T-helper 22 cell (primary cell): ENCODE data around the gene RCSD1.
"Not testable (repeated sequence)": the region's sequence is repeated elsewhere in the genome, so short reads cannot be mapped to it uniquely, and the experiment has no call there.

Experiments used
- DNase-seq: peaks from one replicate; pipeline ENCODE4 v3.0.0-alpha.2; 2020; ENCODE audit warnings: low read depth

Gene RCSD1

DNA sequence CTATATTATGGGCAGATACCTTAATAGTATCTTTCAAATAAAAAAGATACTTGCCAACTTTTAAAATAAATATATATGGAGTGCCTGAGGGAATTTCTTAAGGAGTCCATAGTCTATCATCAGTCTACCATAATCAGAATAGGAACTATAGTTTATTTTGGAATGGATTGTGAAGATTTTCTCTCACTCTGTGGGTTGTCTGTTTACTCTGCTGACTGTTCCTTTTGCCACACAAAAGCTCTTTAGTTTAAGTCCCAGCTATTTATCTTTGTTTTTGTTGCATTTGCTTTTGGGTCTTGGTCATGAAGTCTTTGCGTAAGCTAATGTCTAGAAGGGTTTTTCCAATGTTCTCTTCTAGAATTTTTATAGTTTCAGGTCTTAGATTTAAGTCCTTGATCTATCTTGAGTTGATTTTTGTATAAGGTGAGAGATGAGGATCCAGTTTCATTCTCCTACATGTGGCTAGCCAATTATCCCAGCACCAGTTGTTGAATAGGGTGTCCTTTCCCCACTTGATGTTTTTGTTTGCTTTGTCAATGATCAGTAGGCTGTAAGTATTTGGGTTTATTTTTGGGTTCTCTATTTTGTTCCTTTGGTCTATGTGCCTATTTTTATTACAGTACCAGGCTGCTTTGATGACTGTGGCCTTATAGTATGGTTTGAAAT is 112.5 kb downstream of the RCSD1 start:
- DNase-seq: not testable (repeated sequence)

DNA sequence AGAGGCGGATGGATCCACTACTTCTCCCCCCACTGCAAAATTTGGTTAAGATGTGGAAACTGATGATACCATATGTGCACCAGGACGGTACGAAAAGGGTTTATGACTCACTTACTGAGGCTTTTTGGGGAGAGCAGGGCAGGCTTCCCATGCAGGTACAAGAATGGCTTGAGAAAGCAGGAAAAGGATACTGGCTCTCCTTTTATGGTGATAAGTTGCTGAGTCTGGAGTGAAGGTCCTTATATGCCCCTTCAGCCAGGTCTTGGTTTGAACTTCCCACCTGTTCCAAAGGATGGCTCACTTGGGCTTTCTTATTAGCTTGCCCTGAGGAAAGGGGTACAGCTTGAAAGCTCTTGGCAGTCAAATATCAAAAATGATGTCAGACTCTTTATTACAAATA is 114.9 kb downstream of the RCSD1 start:
- no peak for DNase-seq

DNA sequence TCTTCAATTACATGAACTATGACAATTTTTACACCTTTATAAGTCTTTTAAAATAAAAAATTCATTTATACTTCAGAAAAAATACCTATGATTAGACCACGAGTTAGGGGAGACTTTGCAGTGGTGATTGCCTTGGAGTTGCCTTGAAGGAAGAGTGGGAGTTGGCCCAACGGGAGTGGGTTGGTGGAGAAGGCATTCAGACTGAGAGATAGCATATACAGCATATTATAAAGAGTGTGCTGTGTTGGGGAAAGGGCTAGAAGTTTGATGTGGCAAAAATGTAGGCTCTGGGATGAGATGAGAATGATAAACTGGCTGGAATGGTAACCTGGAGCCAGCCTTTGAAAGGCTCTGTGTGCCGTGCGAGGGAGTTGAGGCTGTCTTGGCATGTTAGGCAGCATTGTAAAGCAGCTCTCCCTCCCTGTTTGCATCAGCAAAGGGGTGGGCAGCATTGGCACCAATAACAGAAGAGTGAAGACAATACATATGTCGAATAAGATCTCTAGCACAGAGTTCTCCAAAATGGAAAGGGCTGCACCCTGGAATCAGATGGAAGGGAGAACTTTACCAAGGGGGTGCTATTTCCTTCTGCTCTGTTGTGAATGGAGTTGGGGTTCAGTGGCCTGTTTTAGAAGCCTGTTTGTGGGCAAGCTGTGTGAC is 116.1 kb downstream of the RCSD1 start:
- DNase-seq: no peak

DNA sequence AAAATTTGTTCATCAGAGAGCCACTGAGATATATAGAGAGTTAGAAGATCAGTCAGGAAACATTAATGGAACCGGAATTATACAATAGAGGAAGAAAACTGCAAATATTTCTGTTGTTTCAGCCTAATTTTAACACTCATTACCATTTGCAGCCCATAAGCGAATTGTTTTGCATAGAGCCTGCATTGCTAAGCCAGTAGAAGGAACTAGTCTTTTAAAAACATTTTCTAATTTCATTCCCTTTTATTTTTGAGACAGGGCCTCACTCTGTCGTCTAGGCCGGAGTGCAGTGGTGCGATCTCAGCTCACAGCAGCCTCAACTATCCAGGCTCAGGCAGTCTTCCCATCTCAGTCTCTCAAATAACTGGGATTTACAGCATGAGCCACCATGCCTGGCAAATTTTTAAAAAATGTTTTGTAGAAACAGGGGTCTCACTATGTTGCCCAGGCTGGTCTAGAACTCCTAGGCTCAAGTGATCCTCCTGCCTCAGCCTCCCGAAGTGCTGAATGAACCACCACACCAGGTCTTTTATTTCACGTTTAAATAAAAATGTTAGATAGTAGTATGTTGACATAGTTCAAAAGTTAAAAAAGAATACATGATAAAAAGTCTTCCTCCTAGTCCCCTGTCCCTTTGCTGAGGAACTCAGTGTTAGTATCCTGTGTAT is 117.1 kb downstream of the RCSD1 start:
- DNase-seq: no peak

DNA sequence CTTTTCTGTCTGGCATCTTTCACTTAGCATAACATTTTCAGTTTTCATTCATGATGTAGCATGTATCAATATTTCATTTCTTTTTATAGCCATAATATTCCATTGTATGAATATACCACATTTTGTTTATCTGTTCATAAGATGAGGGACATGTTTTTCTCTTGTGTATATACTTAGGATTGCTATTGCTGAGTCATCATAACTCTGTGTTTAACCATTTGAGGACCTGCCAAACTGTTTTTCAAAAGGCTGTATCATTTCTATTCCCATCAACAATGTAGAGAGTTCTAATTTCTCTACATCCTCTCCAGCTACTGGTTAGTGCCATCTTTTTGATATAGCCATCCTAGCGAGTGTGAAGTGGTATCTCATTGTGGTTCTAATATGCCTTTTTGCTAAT is 118.0 kb downstream of the RCSD1 start:
- no peak for DNase-seq

DNA sequence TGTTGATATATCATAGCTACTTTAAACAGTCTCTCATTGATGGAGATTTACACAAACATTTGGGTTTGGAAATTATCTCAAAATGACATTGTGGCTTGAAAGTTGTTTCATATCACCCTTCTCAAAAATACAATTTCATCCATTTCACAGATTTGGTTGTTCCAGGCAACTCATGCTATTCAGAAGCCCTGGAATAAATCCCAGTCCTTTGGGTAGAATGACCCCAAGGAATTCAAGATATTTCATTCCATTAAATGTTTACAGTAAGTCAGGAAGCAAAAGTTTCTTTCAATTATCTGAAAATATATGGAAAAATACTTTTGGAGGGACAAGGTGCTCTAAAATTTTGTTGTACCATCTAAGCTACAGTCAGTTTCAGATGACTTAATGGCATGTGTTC is 118.9 kb downstream of the RCSD1 start:
- DNase-seq: no peak

DNA sequence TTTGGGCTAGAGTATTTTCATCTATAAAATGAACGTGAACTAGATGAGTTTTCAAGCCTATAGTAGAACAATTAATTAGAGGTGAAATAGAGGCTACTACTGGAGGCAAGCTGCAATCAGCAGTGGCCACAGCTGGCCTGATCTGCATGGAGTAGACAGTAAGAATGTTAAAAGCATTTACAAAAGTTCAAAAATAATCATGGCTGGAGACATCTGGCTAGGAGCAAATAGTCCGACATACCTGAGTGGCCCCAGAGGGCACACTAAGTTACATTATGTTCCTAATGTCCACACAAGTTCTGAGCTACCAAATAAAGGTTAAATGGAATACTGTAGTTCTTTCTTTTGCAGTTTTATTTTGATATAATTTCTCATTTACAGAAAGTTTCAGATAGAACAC is 119.7 kb downstream of the RCSD1 start:
- no peak for DNase-seq

DNA sequence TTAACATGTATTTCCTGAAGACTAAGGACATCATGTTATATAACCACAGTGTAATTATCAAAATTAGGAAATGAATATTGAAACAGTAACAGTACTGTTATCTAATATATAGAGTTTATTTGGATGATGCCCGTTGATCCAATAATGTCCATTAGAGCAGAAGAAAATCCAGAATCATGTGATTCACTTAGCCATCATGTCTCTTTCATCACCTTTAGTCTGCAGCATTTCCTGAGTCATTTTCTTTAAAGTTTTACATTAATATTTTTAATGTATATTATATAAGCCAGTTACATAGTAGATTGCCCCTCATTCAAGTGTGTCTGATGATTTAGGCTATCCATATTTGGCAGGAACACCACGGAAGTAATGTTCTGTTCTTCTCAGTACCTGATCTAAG is 120.6 kb downstream of the RCSD1 start:
- DNase-seq: no peak

DNA sequence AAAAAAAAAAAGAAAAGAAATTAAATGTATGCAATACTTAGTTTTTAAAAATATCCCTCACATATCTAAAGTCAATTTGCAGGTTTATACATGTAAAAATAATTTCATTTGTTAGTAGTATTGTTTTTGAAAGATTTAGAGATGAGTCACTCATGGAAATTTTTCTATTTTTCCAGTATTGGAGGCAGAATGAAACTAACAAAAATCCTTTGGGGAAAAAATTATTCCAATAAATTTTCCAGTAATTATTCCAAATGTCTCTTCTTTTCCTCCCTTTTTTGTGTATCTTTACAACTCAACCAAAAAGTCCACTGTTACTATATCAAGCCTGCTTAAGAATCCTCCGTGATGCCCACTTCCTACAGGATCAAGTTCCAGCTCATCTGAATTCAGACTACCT is 121.6 kb downstream of the RCSD1 start:
- DNase-seq: no peak

DNA sequence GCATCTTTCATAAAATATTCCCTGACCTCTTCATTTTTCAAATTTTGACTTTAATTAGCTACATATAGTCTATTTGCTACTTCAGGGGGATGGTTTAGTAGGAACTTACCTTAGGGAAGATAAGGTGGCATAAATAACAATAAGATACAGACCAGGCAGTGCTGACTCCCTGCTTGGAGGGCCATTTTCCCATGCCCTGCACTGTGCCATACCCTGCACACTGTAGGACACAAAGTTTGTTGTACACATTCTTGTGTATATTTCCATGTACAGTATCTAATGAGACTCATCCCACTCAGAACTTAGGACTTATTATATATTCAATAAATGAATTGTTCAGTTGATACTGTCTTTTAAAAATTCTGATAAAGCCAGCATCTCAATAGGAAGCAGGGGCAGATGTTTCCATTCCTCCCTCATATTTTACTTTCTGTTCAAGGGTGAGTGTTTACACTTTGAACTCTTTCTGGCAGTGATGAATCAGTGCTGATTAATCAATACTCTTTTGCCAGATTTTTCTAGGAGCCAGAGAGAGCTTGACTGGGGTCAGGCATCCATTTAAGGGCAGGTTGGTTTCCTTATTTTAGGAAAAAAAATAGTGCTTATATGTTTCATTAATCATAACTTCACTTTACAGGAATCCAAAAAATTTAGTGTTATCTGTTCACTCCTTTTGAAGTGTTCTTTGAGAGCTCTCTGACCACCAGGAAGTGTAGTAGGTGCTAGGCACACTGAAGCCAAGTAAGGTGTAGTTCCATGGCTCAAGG is 122.4 kb downstream of the RCSD1 start:
- no peak for DNase-seq

DNA sequence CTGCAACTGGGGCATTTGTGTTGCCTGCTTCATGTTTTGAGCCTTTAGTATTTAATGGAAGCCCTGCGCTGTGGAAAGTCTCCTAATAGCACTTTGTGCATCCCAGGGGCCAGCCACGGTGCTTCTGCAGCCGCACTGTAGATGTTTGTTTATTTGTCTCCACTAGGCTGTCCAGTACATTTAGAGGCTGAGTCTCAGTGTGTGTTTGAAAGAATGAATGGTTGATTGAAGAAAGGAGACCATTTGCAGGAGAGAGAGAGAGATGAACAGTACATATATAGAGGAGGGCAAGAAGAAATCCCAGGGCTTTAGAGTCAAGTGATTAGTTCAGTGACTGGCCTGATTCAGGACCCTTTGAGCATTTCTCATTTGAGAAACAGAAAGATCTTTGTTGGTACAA is 125.6 kb downstream of the RCSD1 start:
- no peak for DNase-seq
